Measurements from ENCODE around the gene OASL.
A peak's percentile ranks its signal among the peaks of the same experiment; 100 is the strongest.
"Not testable (repeated sequence)": the region's sequence is repeated elsewhere in the genome, so short reads cannot be mapped to it uniquely, and the experiment has no call there.

Gene OASL

DNA sequence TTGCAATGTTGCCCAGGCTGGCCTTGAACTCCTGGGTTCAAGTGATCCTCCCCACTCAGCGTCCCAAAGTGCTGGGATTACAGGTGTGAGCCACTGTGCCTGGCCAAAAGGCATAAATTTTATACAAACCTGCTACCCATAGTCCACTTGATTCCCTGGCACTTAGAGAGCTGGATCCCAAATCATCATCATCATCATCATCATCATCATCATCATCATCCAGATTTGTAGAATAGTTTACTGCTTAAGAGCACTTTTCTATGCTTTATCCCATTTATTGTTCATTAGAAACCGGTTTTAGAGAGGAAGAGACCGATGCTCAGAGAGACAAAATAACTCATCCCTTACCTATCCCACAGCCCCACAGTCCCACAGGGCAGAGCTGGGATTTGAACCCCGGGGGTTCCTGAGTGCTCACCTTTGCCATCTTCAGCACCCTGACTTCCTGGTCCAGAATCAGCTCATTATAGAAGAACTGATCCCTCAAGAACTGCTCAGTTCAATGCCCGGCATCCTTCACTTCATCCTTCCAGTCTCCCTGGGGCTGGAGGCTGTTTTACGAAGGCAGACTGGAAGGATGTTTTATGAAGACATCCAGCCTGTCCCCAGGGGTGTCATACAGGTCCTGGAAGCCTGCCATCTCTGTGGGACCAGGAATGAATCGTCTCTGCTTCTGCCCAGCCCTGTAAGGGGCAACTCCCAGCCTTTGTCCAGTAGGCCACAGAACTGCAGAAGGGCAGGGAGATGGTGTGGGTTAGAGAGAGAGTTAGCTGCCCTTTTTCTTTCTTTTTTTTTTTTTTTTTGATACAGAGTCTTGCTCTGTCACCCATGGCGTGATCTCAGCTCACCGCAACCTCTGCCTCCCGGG is 20.2 kb upstream of the OASL start:
- DNase-seq (ENCODE audit: low read depth) = no peak

DNA sequence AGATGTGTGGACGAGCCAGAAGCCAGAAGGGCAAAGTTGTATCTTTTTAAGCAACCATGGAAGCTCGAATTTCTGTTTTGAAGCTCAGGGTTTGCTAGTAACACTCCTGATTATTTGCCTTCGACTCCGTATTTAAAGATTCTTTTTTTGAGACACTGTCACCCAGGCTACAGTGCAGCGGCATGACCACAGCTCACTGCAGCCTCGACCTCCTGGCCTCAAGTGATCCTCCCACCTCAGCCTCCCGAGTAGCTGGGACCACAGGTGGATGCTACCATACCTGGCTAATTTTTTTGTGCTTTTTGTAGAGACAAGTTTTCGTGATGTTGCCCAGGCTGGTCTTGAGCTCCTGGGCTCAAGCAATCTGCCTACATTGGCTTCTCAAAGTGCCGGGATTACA is 18.7 kb upstream of the OASL start:
- DNase-seq (ENCODE audit: low read depth) = no peak

DNA sequence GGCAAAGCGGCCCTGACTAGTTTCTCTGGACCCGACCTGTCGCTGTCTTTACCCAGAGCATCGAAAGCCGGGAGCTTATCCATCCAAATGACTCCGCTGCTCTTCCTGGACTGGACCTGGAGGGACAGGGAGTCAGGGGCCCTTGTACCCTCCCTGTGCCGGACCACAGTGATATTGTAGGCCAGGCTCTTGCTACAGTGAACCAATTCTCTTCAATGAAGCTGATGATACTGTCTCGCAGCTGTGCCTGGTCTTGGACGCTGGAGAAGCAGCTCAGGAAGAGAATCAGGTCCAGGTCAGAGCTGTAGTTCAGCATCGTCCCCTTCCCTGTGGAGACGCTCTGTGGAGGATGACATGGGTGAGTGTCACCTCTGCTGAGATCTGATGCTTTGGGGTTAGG is 14.7 kb upstream of the OASL start:
- DNase-seq (ENCODE audit: low read depth) = no peak

DNA sequence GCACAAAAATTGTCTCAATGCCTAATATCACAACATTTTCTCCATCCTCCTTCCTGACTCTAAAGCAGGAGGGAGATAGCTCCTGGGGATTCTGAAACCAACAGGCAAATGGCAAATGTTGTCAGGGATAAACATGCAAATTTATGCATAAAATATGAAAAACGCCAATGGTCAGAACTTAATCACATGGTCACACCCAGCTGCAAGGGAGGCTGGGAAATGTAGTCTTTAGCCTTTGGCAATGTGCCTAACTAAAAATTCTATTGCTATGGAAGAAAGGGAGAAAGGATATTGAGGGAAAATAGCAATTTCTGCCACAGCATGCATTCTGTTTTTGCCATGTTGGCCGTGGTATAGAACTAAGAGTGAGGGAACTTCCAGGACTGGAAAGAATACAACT is 11.7 kb upstream of the OASL start:
- no peak for DNase-seq (ENCODE audit: low read depth)

DNA sequence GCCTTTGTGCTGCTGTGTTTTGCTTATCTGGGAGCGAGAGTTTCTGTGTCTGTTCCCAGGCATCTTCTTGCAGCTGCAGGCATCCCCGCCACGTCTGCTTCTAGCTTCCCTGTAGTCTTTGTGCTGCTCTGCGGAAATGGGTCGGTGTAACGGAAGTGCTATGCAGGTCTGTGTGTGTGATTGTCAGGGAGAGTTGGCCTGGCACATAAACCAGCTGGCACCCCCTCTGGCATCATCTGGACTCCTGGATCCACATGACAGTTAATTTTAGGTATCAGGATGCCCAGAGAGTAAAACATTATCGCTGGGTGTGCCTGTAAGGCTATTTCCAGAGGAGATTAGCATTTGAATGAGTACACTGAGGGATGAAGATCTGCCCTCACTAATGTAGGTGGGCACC is 9.4 kb upstream of the OASL start:
- DNase-seq (ENCODE audit: low read depth) = no peak

DNA sequence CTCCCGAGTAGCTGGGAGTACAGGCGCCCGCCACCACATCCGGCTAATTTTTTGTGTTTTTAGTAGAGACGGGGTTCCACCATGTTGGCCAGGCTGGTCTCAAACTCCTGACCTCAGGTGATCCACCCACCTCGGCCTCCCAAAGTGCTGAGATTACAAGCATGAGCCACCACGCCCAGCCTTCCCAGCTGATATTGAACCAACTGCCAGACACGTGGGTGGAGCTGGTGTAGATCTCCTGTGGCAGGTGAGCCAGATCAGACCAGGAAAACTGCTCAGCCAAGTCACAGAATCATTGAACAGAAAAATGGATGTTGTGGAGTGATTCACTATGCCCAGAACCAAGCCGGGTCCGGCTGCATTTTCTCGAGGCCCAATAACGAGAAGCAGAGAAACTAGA is 8.4 kb upstream of the OASL start:
- not testable (repeated sequence) for DNase-seq (ENCODE audit: low read depth)

DNA sequence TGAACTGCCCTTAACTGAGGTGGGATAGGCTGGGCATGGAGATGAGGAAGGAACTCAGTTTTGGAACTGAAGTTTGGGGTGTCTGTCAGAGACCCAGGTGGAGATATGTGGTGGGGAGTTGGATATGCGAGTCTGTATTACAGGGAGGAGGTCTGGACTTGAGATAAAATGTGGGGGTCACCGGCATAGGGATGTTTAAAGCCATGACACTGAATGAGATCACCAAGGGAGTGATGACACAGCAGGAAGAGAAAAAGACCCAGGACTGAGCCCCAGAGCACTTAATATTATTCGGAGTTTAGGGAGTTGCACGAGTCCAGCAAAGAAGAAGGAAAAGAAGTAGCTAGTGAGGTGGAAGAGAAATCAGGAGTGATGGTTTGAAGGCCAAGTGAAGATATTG is 4.0 kb upstream of the OASL start:
- DNase-seq (ENCODE audit: low read depth) = no peak

DNA sequence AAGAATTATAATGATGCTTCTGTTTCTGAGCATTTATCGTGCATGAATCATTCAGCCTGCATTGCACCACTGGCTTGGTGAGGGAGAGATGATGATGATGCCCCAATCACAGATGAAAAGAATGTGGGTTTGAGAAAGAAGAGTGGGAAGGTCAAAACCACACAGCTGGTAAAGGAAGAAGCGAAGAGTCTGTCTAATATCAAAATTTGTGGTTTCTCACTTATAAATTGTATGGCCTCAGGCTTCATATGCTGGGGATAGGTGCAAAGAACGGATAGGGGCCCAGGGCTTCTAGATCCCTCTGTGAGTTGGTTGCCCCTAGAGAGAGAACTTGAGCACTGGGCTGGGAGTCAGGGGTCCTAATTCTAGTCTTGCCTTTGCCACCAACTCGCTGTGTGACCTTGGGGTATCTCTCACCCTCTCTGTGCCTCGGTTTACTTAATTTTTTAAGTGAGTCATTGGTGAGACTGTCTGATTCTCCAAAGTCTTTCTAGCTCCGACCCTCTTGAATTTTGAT is 2.2 kb downstream of the OASL start:
- DNase-seq (ENCODE audit: low read depth) = peak; percentile 97

DNA sequence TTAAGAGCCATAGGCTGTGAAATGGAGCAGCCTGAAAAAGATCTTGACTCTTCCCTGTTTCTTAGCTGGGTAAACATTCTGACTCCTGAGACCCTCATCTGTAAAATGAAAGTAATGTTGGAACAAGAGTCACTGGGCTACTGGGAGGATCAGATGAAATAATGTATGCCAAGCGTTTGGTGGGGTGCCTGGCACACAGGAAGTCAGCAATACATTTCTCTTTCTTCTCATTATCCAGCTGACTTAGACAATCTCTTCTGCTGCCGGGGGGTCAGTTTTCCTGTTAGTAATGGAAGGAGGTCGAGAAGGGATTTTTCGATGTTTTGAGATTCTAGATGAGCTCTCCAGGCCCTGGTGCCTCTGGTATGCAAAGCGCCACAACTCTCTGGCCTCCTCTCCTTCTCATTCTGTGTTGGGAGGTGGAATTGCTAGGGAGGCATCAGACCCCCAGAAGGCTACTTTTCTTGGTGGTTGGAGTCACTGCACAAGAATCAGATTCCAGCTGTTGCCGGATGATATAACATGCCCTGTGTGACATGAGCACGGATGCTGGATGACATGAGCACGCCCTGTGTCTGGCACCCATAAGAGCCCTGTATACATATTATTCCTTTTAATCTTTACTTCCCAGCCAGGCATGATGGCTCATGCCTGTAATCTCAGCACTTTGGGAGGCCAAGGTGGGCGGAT is 4.3 kb downstream of the OASL start:
- DNase-seq (ENCODE audit: low read depth) = no peak

DNA sequence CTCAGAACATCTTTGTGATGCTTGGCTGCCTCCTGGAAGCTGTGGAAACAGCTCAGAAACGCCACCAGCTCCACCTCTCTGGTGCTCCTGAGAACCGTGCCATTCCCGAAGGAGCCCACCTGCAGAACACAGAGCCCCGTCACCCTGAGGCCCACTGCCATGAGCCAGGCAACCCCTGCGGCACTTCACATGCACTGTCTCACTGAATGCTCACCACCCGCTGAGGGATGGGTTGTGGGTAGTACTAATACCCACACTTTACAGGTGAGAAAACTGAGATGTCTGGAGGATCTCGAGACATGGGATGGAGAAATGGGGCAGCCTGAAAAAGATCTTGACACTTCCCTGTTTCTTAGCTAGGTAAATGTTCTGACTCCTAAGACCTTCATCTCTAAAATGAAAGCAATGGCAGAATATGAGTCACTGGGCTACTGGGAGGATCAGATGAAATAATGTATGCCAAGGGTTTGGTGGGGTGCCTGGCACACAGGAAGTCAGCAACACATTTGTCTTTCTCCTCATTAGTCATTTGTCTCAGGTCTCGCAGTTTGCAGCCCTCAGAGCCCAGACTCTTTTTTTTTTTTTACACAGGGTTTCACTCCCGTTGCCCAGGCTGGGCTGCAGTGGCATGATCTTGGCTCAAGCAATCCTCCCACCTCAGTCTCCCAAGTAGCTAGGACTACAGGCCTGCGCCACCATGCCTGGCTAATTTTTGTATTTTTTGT is 5.3 kb downstream of the OASL start:
- DNase-seq (ENCODE audit: low read depth) = peak; percentile 82

DNA sequence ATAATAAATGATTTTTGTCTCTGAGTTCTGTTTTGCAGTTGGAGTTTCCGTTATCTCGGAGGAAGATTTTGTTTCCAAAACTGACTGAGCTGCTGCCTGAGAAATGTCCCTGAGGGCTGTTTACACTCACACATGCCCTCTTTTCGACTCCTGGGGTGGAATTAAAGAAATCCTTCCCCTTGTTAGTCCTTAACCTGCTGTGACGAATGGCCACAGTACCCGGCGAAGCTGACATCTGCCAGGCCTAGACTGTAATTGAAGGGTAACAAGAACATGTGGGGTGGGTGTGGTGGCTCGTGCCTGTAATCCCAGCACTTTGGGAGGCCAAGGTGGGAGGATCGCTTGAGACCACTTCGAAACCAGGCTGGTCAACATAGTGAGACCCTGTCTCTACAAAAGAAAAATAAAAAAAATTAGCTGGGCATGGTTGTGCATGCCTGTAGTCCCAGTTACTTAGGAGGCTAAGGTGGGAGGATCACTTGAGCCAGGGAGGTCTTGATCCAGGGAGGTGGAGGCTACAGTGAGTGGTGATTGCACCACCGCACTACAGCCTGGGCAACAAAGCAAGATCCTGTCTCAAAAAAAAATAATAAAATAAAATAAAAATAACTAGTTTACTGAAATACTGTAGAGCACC is 8.4 kb downstream of the OASL start:
- DNase-seq (ENCODE audit: low read depth) = no peak

DNA sequence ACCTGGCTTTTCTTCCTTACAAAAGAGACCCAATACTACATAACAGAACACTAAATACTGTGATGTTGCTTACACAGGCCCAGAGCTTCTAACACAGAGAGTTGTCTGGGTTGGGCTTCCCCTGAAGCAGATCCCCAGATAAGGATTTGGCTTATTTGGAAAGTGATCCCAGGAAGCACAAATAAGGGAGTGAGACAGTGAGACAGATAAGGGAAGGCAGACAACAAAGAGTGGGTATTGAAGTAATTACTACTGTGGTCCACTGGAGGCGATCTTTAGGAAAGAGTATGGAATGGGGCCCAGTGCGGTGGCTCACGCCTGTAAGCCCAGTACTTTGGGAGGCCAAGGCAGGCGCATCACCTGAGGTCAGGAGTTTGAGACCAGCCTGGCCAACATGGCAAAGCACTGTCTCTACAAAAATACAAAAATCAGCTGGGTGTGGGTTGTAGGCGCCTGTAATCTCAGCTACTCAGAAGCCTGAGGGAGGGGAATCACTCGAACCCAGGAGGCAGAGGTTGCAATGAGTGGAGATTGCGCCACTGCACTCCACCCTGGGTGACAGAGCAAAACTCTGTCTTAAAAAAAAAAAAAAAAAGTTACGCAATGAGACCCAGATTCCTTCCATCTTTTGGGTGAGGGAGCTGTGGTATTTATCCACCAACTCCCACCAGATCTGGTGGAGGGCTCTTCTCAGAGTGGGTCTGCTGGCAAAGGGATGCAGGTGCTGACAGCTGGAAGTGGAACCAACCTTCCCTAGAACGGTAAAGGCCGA is 12.6 kb downstream of the OASL start:
- peak; percentile 41 for DNase-seq (ENCODE audit: low read depth)

DNA sequence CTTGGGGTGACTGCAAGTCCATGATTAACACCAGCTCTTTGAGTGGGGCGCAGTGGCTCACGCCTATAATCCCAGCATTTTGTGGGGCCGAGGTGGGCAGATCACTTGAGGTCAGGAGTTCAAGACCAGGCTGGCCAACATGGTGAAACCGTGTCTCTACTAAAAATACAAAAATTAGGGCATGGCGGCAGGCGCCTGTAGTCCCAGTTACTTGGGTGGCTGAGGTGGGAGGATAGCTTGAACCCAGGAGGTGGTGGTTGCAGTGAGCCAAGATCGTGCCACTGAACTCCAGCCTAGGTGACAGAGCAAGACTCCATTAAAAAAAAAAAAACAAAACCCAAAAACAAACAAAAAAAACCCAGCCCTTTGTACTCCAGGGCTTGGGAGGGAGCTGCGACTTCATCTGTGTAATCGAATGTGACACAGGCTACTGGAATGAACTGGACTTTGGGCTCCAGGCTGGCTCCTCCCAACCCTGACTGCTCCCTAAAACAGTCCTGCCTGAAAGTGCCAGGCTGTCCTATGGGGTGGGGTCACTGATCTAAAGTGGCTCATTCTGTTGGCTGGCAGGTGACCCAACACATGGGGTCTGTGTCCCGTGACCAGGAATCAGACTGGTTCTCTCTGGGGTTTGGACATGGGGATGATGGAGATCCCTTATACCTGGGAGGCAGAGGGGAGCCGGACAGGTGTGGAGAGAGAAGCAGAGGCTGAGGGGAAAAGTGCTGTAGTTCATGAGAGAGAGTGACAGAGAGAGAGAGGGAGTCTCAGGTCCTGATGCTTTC is 13.4 kb downstream of the OASL start:
- no peak for DNase-seq (ENCODE audit: low read depth)

DNA sequence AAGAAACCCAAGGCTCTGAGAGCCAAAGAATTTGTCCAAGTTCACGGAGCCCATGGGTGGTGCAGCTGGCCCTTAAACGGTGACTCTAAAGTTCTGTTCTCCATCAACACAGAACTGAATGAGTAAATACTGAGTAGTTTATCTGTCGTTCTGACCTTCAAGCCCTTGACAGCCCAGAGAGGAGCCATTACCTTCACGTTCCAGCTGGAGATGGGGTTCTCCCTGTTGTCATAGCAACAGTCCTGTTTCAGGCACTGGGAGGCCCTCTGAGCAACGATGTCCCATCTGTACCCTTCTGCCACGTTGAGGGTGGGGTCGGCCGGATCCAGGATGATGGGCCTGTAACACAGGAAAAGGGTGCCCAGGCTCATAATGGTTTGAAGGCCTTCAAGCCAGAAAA is 15.2 kb downstream of the OASL start:
- no peak for DNase-seq (ENCODE audit: low read depth)

DNA sequence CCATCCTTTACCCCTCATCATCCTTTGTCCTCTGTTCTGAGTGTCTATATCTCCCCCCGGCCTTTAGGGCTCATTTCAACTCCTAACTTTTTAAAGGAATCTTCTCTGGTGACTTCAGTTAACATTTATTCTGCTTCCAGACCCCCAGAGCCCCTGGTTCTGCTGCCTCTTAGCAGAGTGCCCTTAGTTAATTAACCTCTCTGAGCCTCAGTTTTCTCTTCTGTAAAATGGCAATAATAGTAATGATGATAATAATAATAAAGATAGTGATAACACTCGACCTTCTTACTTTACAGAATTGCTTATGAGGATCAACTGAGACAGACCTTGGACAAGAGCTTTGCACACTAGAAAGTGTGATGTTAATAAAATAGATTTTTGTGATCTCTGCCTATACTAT is 16.3 kb downstream of the OASL start:
- no peak for DNase-seq (ENCODE audit: low read depth)

DNA sequence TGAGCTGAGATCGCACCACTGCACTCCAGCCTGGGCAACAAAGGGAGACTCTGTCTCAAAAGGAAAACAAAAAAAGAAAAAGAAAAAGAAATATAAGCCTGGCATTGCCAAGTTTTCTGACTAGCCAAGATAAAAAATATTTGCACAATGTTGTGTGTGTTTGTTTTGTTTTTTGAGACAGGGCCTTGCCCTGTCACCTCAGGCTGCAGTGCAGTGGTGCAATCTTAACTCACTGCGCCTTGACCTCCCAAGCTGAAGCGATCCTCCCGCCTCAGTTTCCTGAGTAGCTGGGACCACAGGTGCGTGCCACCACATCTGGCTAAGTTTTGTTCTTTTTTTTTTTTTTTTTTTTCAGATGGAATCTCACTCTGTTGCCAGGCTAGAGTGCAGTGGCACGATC is 17.3 kb downstream of the OASL start:
- no peak for DNase-seq (ENCODE audit: low read depth)

DNA sequence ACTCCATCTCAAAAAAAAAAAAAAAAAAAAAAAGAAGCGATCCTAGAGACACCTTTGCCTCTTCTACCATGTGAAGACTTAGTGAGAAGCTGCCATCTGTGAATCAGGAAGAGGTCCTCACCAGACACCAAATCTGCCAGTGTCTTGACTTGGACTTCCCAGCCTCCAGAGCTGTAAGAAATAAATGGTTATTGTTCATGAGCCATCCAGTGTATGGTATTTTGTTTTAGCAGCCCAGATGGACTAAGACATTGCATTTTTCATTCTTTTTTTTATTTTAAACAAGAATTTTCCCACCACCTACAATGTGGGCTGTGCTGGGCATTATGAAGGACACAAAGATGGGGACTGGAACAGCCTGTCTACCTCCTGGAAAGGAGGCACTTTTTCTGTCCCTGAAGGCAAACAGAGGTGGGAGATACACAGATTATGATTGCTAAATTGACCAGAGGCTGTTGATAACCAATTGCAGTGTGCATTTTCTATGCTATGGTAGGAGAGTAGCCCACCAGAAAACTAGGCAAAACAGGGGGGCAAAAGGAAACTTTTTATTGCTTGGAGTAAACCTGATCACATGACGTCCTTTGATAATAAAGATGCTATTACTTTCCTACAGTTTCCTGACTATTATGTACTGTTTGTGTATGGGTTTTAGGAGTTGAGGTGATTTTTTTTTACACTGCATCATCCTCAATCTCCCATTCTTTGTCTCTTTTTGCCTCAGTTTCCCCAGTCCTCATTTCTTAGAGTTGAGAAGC is 20.0 kb downstream of the OASL start:
- no peak for DNase-seq (ENCODE audit: low read depth)

DNA sequence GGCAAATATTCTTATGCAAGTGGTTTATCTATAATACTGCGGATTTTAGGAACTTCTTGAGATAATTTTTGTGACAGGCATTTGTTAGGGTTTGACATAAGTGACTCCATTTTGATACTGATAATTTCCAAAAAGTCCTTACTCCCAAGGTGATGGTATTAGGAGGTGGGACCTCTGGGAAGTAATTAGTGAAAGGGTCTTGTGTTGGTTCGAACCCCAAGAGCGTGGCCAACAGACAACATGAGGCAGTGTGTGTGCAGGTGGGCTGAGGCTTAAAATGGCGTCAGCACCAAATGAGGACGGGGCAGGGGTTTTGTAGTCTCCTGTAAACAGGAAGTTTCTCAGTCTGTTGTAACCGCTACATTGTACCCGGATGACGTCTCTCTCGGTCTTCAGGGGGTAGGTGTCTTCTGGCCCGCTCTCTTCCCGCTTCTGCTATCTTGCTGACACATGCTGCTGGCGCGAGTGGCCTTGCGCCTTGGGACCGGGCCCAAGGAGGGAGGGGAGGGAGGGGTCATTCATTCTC is 21.0 kb downstream of the OASL start:
- DNase-seq (ENCODE audit: low read depth) = no peak

Measured in amniotic epithelial cell (primary cell).